ENCODE results near the gene SSBP3. TPM values are rescaled to one million over a fixed set of nuclear protein-coding genes. Genes with fewer than 3 reads are reported as not detected.

SSBP3 gene
- total RNA-seq, 1 experiment from 2014 or later, result 37.5 TPM

GRCh38 chr1:54394104-54394503 lies 12.1 kb downstream of the SSBP3 start:
- H3K9ac ChIP-seq (ENCODE audit: low read length), result no peak overlapping the region
- H3K9me3 ChIP-seq (ENCODE audit: control insufficient read depth in 1 of 2, insufficient read depth in 1 of 2, low read depth in 1 of 2, low read length in 2 of 2), result no peaks in the 10 kb centered on the region
- no peaks in the 10 kb centered on the region for H3K4me1 ChIP-seq (ENCODE audit: control insufficient read depth in 1 of 2, insufficient read depth in 2 of 2, low read length in 2 of 2)
- no peaks in the 10 kb centered on the region for H3K9me2 ChIP-seq (ENCODE audit: insufficient read depth)
- no peak overlapping the region for H2AFZ ChIP-seq (ENCODE audit: low read depth, low read length, poor library complexity, severe bottlenecking)
- no peaks in the 10 kb centered on the region for H4K20me1 ChIP-seq (ENCODE audit: insufficient read depth)
- H3K79me2 ChIP-seq (ENCODE audit: insufficient read depth, low read length), result peaks cover 3% of the 10 kb centered on the region; the same call in 1 of the 2 replicates
- intact Hi-C loops (cut with micrococcal nuclease), result no loop called here
- no peak for ATAC-seq
- BruUV-seq (replicated peaks), result no TSS peak
- no peak overlapping the region for H3K4me3 ChIP-seq (replicated peaks in 1 of 2; ENCODE audit: low read depth in 1 of 2, low read length in 2 of 2)
- ChIA-PET CTCF (no interaction called here), POLR2A (no interaction called here), RAD21 (ENCODE audit: low non-redundant PET in 1 of 2, low total read pairs in 2 of 2, uncharacterized antibody in 2 of 2, unreplicated experiment in 2 of 2) (interaction anchor here in 1 of 2 experiments (1.1 kb wide), 1 partner anchor 14 kb away, joined by 3 read pairs; no protein-coding TSS in a partner anchor)
- DNase-seq (ENCODE audit: low read depth, low spot score), result no peak
- no peaks in the 10 kb centered on the region for H3K27me3 ChIP-seq (ENCODE audit: insufficient read depth, low read length)
- peaks cover 0 to 12% of the 10 kb centered on the region in 2 experiments; a peak in 3 of 4 replicates for H3K36me3 ChIP-seq (ENCODE audit: control insufficient read depth in 1 of 2, insufficient read depth in 2 of 2, low read length in 2 of 2)
- H3K27ac ChIP-seq (ENCODE audit: low read depth, low read length), result no peak overlapping the region
- TF ChIP-seq CBX3 (IDR thresholded peaks at IDR 0.05; ENCODE audit: low read depth) (no peak), REST (IDR thresholded peaks at IDR 0.05; ENCODE audit: low read depth) (no peak), ELF1 (IDR thresholded peaks at IDR 0.05; ENCODE audit: borderline replicate concordance, low read depth) (no peak), JUND (IDR thresholded peaks at IDR 0.05) (no peak), EZH2phosphoT487 (IDR thresholded peaks at IDR 0.05; ENCODE audit: borderline replicate concordance) (no peak), SP1 (IDR thresholded peaks at IDR 0.05; ENCODE audit: low read depth) (no peak), ZFX (IDR thresholded peaks at IDR 0.05) (no peak), ZNF274 (IDR thresholded peaks at IDR 0.05; ENCODE audit: low read depth, low read length) (no peak), FOSL1 (IDR thresholded peaks at IDR 0.05; ENCODE audit: low read depth) (no peak), EGR1 (IDR thresholded peaks at IDR 0.05; ENCODE audit: low read depth) (no peak), EZH2 (IDR thresholded peaks at IDR 0.05) (no peak), SRF (IDR thresholded peaks at IDR 0.05; ENCODE audit: low read depth) (no peak), POLR2AphosphoS5 (IDR thresholded peaks at IDR 0.05; ENCODE audit: low read depth, low read length) (no peak), MAX (IDR thresholded peaks at IDR 0.05) (no peak), YY1 (IDR thresholded peaks at IDR 0.05; ENCODE audit: extremely low read depth, insufficient replicate concordance, low read depth, low read length) (no peak)
- TF ChIP-seq, protein P1, sequence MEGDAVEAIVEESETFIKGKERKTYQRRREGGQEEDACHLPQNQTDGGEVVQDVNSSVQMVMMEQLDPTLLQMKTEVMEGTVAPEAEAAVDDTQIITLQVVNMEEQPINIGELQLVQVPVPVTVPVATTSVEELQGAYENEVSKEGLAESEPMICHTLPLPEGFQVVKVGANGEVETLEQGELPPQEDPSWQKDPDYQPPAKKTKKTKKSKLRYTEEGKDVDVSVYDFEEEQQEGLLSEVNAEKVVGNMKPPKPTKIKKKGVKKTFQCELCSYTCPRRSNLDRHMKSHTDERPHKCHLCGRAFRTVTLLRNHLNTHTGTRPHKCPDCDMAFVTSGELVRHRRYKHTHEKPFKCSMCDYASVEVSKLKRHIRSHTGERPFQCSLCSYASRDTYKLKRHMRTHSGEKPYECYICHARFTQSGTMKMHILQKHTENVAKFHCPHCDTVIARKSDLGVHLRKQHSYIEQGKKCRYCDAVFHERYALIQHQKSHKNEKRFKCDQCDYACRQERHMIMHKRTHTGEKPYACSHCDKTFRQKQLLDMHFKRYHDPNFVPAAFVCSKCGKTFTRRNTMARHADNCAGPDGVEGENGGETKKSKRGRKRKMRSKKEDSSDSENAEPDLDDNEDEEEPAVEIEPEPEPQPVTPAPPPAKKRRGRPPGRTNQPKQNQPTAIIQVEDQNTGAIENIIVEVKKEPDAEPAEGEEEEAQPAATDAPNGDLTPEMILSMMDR (IDR thresholded peaks at IDR 0.05 in 2 of 3, conservative IDR thresholded peaks at IDR 0.05 in 1 of 3; ENCODE audit: borderline replicate concordance in 1 of 3, insufficient read depth in 1 of 3, low read depth in 2 of 3, low read length in 2 of 3), result no peak
- H3K4me2 ChIP-seq (ENCODE audit: low read length), result no peak overlapping the region
